ENCODE measurements around the gene SPATA45.

SPATA45 gene

DNA sequence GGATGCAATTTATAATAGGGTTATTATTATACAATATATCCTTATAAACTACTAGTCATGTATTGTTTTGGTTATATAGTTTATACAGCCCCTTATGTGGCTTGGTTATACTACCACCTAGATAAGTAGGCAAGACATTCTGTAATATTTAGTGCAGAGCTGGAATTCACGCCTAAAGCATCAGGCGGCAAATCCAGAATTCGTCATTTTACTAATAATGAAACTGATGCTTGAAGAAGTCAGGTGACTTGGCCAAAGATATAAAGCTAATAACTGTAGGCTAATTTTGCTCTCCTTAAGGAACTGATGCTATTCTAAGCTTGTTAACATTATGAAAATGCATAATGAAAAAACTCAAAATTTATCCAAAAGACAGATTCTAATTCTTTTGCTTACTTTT lies 66.7 kb downstream of the SPATA45 start:
- DNase-seq (ENCODE audit: low spot score), result no peak

Data from HuH-7.5 (cell line).